GM12878 (cell line): ENCODE measurements around the gene TEX36. TPM values are rescaled to one million over a fixed set of nuclear protein-coding genes. Genes with fewer than 3 reads are reported as not detected.

Experiments used
- ATAC-seq: fragments of 200-7000 bp; cut with Tn5 transposase; 3 replicates; pipeline ENCODE4 v1.9.1; 2020; ENCODE audit warnings: mild to moderate bottlenecking, moderate library complexity
- BruUV-seq: library from RNA; stranded (reverse); fragments of 400-500 nt; replicated peaks from 2 replicates; lab custom pipeline; 2021; lab: Mats Ljungman, UMichigan
- CTCF ChIA-PET: fragments of 300-600 bp; sonication (Branson Sonifier 250); formaldehyde crosslinking; extraction: SDS; loops from one replicate; lab custom pipeline; 2021; ENCODE audit warnings: inconsistent platforms; lab: Yijun Ruan, JAX
- POLR2A ChIA-PET: fragments of 350-600 bp; formaldehyde crosslinking; extraction: SDS; loops from one replicate; lab custom pipeline; 2021; ENCODE audit warnings: inconsistent platforms; lab: Charles Lee
- RAD21 ChIA-PET: fragments of 300-600 bp; sonication (Branson Sonifier 250); formaldehyde crosslinking; loops from one replicate; lab custom pipeline; 2023; ENCODE audit warnings: antibody characterized with exemption; ENCODE audit not compliant: unreplicated experiment; lab: Charles Lee
- SMC1A ChIA-PET: fragments of 300-600 bp; sonication (Branson Sonifier 250); formaldehyde crosslinking; loops from one replicate; lab custom pipeline; 2023; ENCODE audit not compliant: unreplicated experiment, uncharacterized antibody; lab: Charles Lee
- DNase-seq: peaks from one replicate; pipeline ENCODE4 v3.0.0-alpha.2; 2011; ENCODE audit warnings: low read depth, low spot score
- FAIRE-seq: peaks from 3 replicates; lab custom pipeline; 2011; peaks lifted over from hg19 to GRCh38; lab: Jason Lieb, UNC
- H2AFZ ChIP-seq: 2 replicates; pipeline ENCODE4 v1.6.0; 2011; ENCODE audit warnings: low read depth, low read length, control low read depth; ENCODE audit not compliant: control insufficient read depth
- H3K27ac ChIP-seq: 2 replicates; pipeline ENCODE4 v1.5.1; 2011; ENCODE audit warnings: control low read depth; ENCODE audit not compliant: control insufficient read depth, insufficient read depth
- H3K27me3 ChIP-seq, 2 experiments: replicated peaks in 1 of 2; 2 replicates each; pipeline versions ENCODE4 v1.6.0 to v1.6.1; 2011; ENCODE audit warnings: low read length in 1 of 2; ENCODE audit not compliant: control insufficient read depth in 2 of 2, insufficient read depth in 2 of 2
- H3K36me3 ChIP-seq, 2 experiments: 2 replicates each; pipeline ENCODE4 v1.5.1; 2011; ENCODE audit warnings: low read length in 1 of 2; ENCODE audit not compliant: control insufficient read depth in 2 of 2, insufficient read depth in 2 of 2
- H3K4me1 ChIP-seq: 2 replicates; pipeline ENCODE4 v1.6.1; 2011; ENCODE audit warnings: mild to moderate bottlenecking, low read length, moderate library complexity, mixed read lengths; ENCODE audit not compliant: control insufficient read depth, insufficient read depth
- H3K4me2 ChIP-seq: 2 replicates; pipeline ENCODE4 v1.6.0; 2011; ENCODE audit warnings: control low read depth; ENCODE audit not compliant: control insufficient read depth, insufficient read depth
- H3K4me3 ChIP-seq: fragments of 200-600 bp; sonication (generic); 2 replicates; pipeline ENCODE4 v1.5.1; 2016
- H3K79me2 ChIP-seq: 2 replicates; pipeline ENCODE4 v1.6.0; 2011; ENCODE audit warnings: low read length; ENCODE audit not compliant: control insufficient read depth, insufficient read depth
- H3K9ac ChIP-seq: 2 replicates; pipeline ENCODE4 v1.8.0; 2011; ENCODE audit warnings: low read length, control low read depth, mixed read lengths; ENCODE audit not compliant: control insufficient read depth, insufficient read depth
- H3K9me3 ChIP-seq: replicated peaks from 3 replicates; pipeline ENCODE4 v1.5.1; 2011; ENCODE audit warnings: mild to moderate bottlenecking, low read length; ENCODE audit not compliant: control insufficient read depth, insufficient read depth
- H4K20me1 ChIP-seq: 2 replicates; pipeline ENCODE4 v1.6.0; 2011; ENCODE audit not compliant: control insufficient read depth, insufficient read depth
- ASH2L ChIP-seq: fragments of 300-600, 200-600 bp; sonication (generic); IDR thresholded peaks from 2 replicates; pipeline ENCODE4 v1.6.1; 2017; ENCODE audit warnings: low read depth, mild to moderate bottlenecking, borderline replicate concordance
- DPF2 ChIP-seq: fragments of 450-650 bp; IDR thresholded peaks from 2 replicates; pipeline ENCODE4 v1.6.1; 2017; ENCODE audit warnings: mild to moderate bottlenecking
- GATAD2B ChIP-seq: fragments of 450-650 bp; conservative IDR thresholded peaks from 2 replicates; pipeline ENCODE4 v1.6.1; 2017; ENCODE audit warnings: low read depth, mild to moderate bottlenecking, moderate library complexity
- IRF4 ChIP-seq: IDR thresholded peaks from 2 replicates; pipeline ENCODE4 v1.6.1; 2011; ENCODE audit warnings: low read depth, low read length
- MTA2 ChIP-seq: fragments of 450-650 bp; IDR thresholded peaks from 2 replicates; pipeline ENCODE4 v1.6.1; 2016; ENCODE audit warnings: low read depth, mild to moderate bottlenecking, moderate library complexity
- ZNF274 ChIP-seq: IDR thresholded peaks from one replicate; pipeline ENCODE4 v1.8.0; 2011; ENCODE audit not compliant: insufficient read length, insufficient read depth
- WGBS: methylation state at CpG from one replicate; pipeline ENCODE4 v1.1.6; 2016; ENCODE audit warnings: low lambda C conversion rate; ENCODE audit not compliant: insufficient replicate concordance, insufficient coverage; ENCODE audit errors: missing lambda C conversion rate; 5-methylcytosine and 5-hydroxymethylcytosine counted together
- in situ Hi-C: fragments of 300-500 bp; cut with MboI; formaldehyde crosslinking; loops from 9 replicates; pipeline ENCODE4 v1.14.3; 2018; ENCODE audit warnings: mixed read lengths
- intact Hi-C: fragments of 100-400 bp; cut with micrococcal nuclease; formaldehyde crosslinking; loops from one replicate; pipeline ENCODE4 v1.14.2; 2022; ENCODE audit not compliant: unreplicated experiment
- polyA plus RNA-seq, 11 experiments: library from polyadenylated mRNA; depleted of rRNA in 4 of 11; unstranded in 6 of 11; stranded (reverse) in 5 of 11; fragments of >200 nt; fragmentation: Nextera tagmentation in 4 of 11; fragmentation: Illumina TruSeq in 1 of 11; extraction: Ambion mirVana in 4 of 11; extraction: Trizol in 1 of 11; gene quantifications; 1 replicate in 1 of 11; 2 replicates in 10 of 11; pipeline versions ENCODE4 v1.2.1 to v1.2.3, GENCODE V29; 2011 to 2016; ENCODE audit warnings: inconsistent platforms in 2 of 11, missing spikeins in 2 of 11, low read depth in 1 of 11
- total RNA-seq, 4 experiments: library from RNA; depleted of rRNA in 3 of 4; stranded (reverse); fragments of >200 nt in 3 of 4; fragmentation: Illumina TruSeq in 1 of 4; extraction: Trizol in 1 of 4; gene quantifications; 2 replicates each; pipeline versions ENCODE4 v1.2.1 to v1.2.3, GENCODE V29; 2013 to 2021

The TEX36 gene
- total and polyA plus RNA-seq, 10 of the 15 experiments (the other 5 are each of a cell fraction or from before 2014, with no cell fraction given) = not detected

DNA sequence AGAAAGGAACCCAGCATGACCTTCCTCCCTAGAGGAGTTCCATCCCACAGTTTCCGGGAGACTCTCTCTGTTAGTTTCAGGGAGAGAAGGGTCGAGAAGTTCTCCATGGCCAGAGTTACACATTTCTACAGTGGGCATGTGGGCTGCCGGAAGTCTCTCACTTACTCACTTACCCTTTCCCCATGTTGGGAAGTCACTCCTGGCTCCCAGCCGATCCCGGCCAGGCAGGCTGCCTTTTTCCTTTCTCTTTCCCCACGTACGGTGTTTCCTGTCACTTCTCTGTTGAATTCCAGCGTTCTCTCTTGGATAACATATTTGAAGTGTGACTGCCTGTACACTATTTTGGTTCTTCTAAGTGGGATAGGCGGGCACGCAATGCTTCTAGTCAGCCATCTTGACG is 3.5 kb downstream of the TEX36 start:
- in situ Hi-C loops = no loop called here
- no TSS peak for BruUV-seq
- no peaks in the 10 kb centered on the region for H4K20me1 ChIP-seq
- no peak for FAIRE-seq
- 49% methylated on average over 11 of the region's 11 CpGs for WGBS
- H3K27me3 ChIP-seq = no peaks in the 10 kb centered on the region
- no peak overlapping the region for H2AFZ ChIP-seq
- RAD21 ChIA-PET = no interaction called here
- H3K79me2 ChIP-seq = no peaks in the 10 kb centered on the region
- TF ChIP-seq GATAD2B (no peak), ASH2L (no peak), ZNF274 (no peak)
- TF ChIP-seq, all 136 proteins: peak for 0
- CTCF ChIA-PET = no interaction called here
- no peak for DNase-seq
- POLR2A ChIA-PET = no interaction called here
- ATAC-seq = no peak
- SMC1A ChIA-PET = no interaction called here
- Histone ChIP-seq H3K4me2 (no peak overlapping the region), H3K36me3 (no peaks in the 10 kb centered on the region), H3K9ac (no peak overlapping the region), H3K4me1 (no peaks in the 10 kb centered on the region), H3K27ac (no peak overlapping the region), H3K4me3 (no peak overlapping the region), H3K9me3 (no peaks in the 10 kb centered on the region; the same call in 2 of the 3 replicates)
- intact Hi-C loops = no loop called here

DNA sequence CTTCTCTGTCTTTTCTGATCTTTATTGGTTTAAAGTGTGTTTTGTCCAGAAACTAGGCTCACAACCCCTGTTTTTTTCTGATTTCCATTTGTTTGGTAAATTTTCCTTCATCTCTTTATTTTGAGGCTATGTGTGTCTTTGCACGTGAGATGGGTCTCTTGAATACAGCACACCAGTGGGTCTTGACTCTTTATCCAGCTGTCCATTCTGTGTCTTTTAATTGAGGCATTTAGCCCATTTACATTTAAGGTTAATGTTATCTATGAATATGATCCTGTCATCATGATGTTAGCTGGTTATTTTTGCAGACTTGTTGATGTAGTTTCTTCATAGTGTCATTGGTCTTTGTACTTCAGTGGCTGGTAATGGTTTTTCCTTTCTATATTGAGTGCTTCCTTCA is 10.1 kb downstream of the TEX36 start:
- H3K27me3 ChIP-seq = no peaks in the 10 kb centered on the region
- SMC1A ChIA-PET = no interaction called here
- POLR2A ChIA-PET = no interaction called here
- TF ChIP-seq DPF2 (no peak), IRF4 (no peak), MTA2 (no peak)
- H4K20me1 ChIP-seq = no peaks in the 10 kb centered on the region
- RAD21 ChIA-PET = no interaction called here
- intact Hi-C loops (no loop called here), in situ Hi-C loops (no loop called here)
- H3K9ac ChIP-seq = no peak overlapping the region
- DNase-seq (no peak), ATAC-seq (no peak), FAIRE-seq (no peak)
- H3K27ac ChIP-seq = no peak overlapping the region
- H3K36me3 ChIP-seq = no peaks in the 10 kb centered on the region
- H3K79me2 ChIP-seq = no peaks in the 10 kb centered on the region
- 7% methylated on average over 1 of the region's 1 CpG for WGBS
- no TSS peak for BruUV-seq
- H3K9me3 ChIP-seq = no peaks in the 10 kb centered on the region; the same call in 2 of the 3 replicates
- H2AFZ ChIP-seq = no peak overlapping the region
- H3K4me2 ChIP-seq = no peak overlapping the region
- no peak overlapping the region for H3K4me3 ChIP-seq
- CTCF ChIA-PET = no interaction called here
- H3K4me1 ChIP-seq = no peaks in the 10 kb centered on the region
